ENCODE results near the gene MAPRE3. TPM values are rescaled to one million over a fixed set of nuclear protein-coding genes. Genes with fewer than 3 reads are reported as not detected.

Gene MAPRE3
- total RNA-seq, 1 experiment from 2014 or later = 1.6 TPM

GRCh38 chr2:27039426-27039825 is 69.0 kb downstream of the MAPRE3 start:
- DNase-seq (ENCODE audit: low read depth) = no peak

DNA sequence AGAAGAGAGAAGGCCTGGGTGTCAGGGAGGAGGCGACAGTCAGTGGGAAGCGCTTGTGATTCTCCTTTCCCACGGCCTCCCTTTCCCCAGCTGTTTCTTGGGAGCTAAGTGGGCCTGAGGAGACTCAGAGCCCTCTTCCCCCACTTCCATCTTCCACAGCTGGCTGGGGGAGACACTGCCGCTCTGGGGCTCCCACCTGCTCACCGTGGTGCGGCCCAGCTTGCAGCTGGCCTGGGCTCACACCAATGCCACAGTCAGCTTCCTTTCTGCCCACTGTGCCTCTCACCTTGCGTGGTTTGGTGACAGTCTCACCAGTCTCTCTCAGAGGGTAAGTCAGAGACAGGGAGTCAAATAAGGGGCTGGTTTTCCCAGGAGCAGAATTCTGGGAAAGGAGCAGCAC is 69.4 kb downstream of the MAPRE3 start:
- DNase-seq (ENCODE audit: low read depth) = no peak

GRCh38 chr2:27040282-27040681 is 69.8 kb downstream of the MAPRE3 start:
- DNase-seq (ENCODE audit: low read depth) = no peak

- no peak for DNase-seq (ENCODE audit: low read depth)
Observed at GRCh38 chr2:27041752-27042151, 71.3 kb downstream of the MAPRE3 start.

DNA sequence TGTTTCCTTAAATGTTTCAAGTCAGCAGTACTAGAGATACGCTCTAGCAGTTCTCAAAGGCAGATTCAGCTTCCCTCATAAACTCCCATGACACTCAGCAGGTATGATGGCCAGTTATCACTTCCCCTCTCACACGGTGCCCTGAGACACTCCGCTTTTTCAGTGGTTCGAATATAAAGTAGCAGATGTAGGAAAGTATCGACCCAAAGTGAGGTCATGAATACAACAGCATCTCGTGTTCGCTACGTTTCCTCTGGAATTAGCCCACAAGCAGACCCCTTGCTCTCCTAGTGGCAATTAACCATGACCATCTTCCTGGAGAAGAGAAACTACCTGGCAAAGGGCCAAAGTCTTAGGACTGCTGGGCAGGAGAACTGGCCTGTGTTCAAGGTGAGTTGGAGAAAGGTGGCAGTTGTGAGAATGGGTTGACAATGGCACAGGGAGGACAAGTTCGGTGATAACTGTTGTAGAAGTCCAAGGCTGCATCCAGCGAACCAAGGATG is 71.8 kb downstream of the MAPRE3 start:
- no peak for DNase-seq (ENCODE audit: low read depth)

GRCh38 chr2:27042985-27043634 is 72.7 kb downstream of the MAPRE3 start:
- DNase-seq (ENCODE audit: low read depth) = no peak

- DNase-seq (ENCODE audit: low read depth) = no peak
Observed at GRCh38 chr2:27049422-27050280, 79.2 kb downstream of the MAPRE3 start.

GRCh38 chr2:27050281-27050995 is 80.0 kb downstream of the MAPRE3 start:
- peak; percentile 94 for DNase-seq (ENCODE audit: low read depth)

DNA sequence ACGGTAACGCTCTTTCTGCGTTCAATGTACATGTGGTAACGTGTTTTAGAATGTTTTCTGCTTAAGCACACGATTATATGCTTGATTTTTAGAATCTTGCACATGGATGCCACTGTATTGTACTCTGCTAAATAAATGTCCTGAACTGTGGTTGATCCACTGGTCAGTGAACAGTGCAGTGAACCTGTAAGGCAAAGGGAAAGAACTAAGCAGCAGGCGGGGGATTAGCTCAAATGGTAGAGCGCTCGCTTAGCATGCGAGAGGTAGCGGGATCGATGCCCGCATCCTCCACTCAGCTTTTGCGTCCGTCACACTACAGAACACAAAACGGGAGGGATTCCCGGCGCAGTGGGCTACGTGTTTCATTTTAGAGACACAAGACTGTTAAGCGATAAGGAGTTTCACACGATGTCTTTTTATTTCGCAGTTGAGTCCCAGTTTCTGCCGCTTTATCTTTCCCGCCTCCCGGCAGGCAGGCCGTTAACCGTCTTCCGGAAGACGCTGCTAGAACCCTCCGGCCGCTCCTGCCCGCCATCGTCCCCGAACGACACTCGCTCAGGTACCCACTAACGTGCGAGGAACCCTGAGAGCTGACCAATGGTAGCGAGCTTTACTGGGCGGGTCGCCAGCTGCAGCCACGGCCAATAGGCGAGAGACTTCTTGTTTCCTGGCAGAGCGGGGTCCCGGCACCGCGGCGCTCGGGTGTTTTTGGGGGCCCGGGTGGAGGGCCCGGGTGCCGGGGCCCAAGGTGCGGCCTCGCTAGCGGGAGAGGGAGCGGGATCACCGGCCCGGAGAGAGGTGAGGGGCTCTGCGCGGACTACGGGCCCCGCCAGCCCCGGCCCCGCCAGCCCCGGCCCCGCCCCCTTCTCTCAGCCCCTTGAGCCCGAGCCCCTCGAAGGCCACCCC is 80.8 kb downstream of the MAPRE3 start, which contains the start of gene AGBL5:
Gene AGBL5, plus strand, starts transcription at position 673 of the 906 bp plus-strand sequence. CDS start 1,291 bp downstream, outside the sequence.
- peak; percentile 90 for DNase-seq (ENCODE audit: low read depth)

- no peak for DNase-seq (ENCODE audit: low read depth)
Observed at GRCh38 chr2:27051902-27052645, 81.6 kb downstream of the MAPRE3 start.

DNA sequence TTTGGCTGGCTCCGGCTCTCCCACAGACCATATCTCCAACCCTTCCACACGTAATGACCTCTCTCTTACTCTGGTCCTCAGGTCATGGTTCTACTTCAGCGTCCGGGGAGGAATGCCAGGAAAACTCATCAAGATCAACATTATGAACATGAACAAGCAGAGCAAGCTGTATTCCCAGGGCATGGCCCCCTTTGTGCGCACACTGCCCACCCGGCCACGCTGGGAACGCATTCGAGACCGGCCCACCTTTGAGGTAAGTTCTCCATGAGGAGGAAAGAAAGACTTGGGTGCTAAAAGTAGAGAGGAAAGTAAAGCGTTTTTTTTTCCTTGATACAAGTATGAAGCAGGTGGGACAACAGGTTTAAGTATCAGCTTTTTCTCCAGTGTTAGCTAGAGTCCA is 82.9 kb downstream of the MAPRE3 start:
- no peak for DNase-seq (ENCODE audit: low read depth)

DNA sequence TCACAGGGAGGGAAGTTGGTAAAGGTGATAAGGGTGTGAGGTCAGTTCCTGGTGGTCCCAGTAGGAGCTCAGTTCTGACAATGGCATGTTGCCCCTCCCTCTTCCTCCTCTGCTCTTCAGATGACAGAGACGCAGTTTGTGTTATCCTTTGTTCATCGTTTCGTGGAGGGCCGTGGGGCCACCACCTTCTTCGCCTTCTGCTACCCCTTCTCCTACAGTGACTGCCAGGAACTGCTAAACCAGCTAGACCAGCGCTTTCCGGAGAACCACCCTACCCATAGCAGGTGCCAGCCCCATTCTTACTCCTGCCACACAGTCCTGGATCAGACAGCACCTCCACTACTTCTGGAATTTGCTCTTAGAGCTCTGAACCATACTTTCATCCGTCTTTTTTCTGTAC is 83.3 kb downstream of the MAPRE3 start:
- no peak for DNase-seq (ENCODE audit: low read depth)

DNA sequence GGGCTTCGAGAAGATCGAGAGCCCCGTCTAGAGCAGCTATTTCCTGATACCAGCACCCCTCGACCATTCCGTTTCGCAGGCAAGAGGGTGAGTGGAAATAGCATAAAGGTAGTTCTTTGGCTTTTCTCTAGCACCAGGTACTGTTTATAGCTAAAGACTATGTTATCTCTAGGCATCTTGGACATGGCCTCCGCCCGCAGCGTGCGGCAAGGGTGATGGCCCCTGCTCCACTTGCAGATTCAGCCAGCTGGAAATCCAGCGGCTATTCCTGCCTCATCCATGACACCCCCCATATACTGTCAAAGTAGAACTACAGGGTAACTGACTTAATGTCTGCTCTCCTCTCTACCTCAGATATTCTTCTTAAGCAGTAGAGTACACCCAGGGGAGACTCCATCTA is 84.3 kb downstream of the MAPRE3 start:
- no peak for DNase-seq (ENCODE audit: low read depth)

GRCh38 chr2:27057184-27057583 is 86.7 kb downstream of the MAPRE3 start:
- no peak for DNase-seq (ENCODE audit: low read depth)

DNA sequence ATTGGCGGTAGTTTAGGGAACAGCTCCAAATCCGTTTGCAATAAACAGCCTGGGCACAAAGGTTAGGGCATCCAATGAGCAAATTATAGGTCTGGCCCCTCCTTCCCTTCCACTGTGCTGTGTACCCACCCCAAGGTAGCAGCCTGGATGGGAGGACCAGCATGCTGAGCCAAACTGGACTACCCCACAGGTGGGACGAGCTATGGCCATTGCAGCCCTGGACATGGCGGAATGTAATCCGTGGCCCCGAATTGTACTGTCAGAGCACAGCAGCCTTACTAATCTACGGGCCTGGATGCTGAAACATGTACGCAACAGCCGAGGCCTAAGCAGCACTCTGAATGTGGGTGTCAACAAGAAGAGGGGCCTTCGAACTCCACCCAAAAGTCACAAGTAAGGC is 87.8 kb downstream of the MAPRE3 start:
- DNase-seq (ENCODE audit: low read depth) = no peak

DNA sequence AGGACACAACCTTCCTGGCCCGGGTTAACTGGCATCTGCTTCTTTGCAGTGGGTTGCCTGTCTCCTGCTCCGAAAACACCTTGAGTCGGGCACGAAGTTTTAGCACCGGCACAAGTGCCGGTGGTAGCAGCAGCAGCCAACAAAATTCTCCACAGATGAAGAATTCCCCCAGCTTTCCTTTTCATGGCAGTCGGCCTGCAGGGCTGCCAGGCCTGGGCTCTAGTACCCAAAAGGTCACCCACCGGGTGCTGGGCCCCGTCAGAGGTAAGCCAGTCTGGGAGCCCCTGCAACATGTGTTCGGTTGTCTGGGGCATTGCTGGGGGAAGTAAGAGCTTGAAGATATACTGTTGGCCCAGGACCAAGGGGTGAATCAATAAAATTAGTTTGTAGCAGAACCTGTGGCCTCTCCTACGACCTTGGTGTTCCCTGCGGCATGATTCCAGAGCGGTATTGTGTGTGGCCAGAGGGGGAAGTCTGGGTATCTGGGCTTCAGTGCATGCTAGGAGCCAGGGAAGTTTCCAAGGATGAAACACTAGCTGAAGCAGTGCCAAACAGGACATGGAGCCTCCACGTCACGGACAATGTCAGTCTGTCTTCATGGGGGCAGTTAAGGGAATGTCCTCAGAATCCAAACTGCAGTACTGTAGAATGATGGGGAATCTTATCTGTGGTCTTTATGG is 88.8 kb downstream of the MAPRE3 start:
- no peak for DNase-seq (ENCODE audit: low read depth)

GRCh38 chr2:27060323-27060722 is 89.9 kb downstream of the MAPRE3 start:
- no peak for DNase-seq (ENCODE audit: low read depth)

DNA sequence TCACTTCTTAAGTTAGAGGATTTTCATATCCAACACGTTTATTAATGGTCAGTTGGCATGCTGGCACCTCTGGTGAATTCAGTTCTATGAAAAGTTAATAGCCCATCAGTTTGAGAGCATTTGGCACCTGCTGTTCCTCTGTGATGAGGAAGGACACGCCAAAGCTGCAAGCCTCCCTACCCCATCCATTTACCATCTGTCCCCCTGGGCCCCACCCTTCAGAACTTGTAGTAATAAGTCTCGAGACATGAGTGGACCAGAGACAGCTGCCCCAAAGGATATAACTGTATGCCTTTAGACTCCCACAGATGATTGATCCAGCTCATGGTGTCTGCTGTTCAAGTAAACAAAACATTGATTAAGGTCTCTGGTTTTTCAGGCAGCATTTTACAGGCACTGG is 94.7 kb downstream of the MAPRE3 start:
- DNase-seq (ENCODE audit: low read depth) = no peak

DNA sequence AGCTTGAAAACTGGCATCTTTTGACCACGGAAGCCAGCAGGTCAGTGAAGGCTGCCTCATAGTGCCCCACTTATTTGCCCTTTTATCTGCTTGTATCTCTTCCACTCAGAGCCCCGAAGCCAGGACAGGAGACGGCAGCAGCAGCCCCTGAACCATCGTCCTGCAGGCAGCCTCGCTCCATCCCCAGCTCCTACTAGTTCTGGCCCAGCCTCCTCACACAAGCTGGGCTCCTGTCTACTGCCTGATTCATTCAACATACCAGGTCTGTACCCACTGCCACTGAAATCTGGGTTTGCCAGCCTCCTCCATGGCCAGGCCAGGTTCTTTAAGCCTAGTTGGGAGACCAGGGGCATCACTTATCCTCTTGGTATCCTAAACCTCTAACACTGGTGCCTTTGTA is 96.9 kb downstream of the MAPRE3 start:
- DNase-seq (ENCODE audit: low read depth) = no peak

- DNase-seq (ENCODE audit: low read depth) = no peak
Observed at GRCh38 chr2:27069436-27069835, 99.0 kb downstream of the MAPRE3 start.
